K562 treated with DMSO at 1 percent for 48 hours (cell line): ENCODE measurements around the gene PSMD8. TPM values are rescaled to one million over a fixed set of nuclear protein-coding genes. Genes with fewer than 3 reads are reported as not detected.

Experiments
- total RNA-seq: library from RNA; unstranded; fragments of 300-600 nt; gene quantifications from 2 replicates; pipeline ENCODE4 v1.2.3, GENCODE V29; 2022; ENCODE audit warnings: low replicate concordance; ENCODE audit errors: extremely low read depth

The PSMD8 gene
- not detected in 2 replicates for total RNA-seq

DNA sequence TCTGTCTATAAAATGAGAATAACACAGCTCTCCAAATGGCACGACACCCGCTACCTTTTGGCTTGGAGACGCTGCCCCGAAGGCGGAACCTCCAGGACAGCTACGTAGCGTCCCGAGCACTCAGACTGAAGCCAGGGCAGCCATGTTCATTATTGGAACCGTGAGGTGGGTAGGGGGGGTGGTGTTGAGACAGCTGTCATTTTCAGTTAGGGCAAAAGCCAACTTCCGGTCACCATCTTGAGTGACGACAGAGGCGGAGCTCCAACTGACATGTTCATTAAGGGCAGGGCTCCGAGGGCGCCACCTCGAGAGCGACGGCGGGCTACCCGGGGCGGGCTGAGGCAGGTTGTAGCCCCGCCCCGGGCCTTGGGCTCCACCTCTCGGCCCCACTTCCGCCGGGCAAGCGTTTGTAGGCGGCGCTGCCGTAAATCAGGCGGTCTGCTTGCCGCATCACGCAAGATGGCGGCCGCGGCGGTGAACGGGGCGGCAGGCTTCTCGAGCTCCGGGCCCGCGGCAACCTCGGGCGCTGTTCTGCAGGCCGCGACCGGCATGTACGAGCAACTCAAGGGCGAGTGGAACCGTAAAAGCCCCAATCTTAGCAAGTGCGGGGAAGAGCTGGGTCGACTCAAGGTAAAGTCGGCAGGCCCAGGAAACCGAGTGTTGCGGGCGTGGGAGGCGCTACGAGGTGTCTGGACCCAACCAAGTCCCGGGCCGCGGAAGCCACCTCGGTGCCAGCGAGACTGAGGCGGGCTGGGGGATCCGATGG lies at the start of gene PSMD8:
Gene PSMD8, plus strand, starts transcription at position 240 of the 766 bp plus-strand sequence. Its CDS starts 31 bp downstream, at position 271.

DNA sequence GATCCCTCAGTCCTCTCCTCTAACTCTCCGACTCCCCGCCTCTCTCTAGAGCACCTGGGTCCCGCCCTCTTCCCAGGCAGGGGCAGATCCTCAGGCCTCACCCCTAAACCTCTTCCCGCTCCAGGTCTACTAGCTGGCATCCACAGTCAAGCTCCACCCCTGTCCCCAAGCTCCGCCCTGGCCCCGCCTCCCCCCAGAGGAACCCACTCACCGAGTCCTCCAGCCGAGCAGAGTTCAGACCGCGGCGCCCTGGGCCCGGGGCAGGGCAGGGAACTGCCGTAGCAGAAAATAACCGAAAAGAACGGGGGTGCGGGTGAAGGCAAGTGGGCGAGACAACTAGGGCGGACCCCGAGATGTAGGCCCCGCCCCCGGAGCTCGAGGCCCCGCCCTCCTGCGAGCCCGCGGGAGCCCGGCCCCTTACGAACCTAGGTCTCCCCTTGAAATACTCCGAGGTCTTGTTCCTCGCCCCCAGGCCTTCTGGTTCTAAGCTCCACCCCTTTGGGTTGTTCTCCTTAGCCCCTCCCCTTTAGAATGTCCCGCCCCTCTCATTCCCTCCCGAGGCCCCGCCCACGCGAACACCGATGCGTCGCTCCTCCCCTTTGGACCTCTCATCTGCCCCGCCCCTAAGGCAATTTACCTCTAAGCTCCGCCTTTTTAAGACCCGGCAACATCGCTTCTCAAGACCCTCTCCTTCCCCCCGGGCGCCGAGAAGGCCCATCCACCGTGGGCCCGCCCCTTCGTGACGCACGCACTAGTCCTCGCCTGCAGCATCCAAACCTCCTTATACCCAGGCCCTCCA lies 13.4 kb downstream of the PSMD8 start, which contains the start of gene GGN:
Gene GGN, minus strand, starts transcription at position 485 of the 799 bp plus-strand sequence. CDS start 773 bp downstream, outside the sequence.

DNA sequence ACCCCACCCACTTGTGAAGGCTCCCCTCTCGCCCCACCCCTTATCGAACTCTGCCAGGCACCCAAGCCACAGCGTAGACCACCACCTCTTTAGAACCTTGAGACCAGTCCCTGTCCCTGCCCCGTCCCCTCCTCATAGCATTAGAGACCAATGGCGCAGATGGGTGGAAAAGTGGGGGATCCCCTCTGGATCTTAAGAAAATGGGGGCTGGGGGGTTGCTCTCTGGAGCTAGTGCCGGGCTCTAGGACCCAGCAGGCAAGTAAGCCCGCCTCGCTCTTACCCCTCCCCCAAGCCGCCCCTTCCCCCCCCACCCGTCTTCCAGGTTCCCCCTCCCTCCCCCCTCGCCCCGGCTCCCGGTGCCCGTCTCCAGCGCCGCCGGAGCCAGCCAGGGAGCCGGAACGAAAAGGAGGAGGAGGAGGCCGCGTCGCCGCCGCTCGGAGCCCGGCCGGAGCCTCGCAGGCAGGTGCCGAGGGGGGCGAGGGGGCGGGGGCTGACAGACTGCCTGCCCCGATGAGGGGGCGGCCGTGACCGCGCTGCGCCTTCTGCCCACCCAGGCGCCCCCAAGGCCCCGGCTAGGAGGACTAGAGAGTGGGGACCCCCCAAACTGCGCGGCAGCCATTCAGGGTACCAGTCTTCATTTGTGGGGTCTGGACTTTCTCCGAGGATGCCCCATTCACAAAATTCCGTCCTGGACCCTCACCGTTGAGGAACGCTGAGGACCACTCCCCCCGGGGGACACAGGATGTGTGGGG lies 14.2 kb downstream of the PSMD8 start, which contains the start of gene SPRED3:
Gene SPRED3, plus strand, starts transcription at position 349 of the 752 bp plus-strand sequence. CDS start 1,606 bp downstream, outside the sequence.

DNA sequence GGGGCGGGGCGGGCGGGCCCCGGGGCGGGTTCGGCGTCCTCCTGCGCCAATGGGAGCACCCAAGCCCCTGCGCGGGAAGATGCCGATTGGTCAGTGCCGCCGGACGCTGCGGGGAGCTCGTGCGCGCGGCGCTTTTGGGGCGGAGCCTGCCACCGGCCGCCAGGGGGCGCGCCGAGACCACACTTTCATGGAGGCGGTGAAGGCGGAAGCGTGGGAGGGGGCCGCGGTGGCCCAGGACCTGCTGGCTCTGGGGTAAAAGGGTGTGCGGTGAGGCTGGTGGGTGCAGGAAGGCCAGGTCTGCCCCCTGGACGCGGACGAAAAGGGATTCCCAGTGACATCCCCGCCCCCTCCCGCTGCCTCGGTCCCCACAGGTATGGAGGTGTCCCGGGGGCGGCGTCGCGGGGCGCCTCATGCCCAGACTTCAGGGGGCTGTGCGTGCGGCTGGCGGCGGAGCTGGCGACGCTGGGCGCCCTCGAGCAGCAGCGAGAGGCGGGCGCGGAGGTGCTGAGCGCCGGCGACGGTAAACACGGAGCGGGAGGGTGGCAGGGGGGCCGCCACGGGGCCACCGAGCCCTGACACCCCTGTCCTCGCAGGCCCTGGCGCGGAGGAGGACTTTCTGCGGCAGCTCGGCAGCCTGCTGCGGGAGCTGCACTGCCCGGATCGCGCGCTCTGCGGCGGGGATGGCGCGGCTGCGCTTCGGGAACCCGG lies 28.8 kb downstream of the PSMD8 start, which contains the start of gene FAM98C:
Gene FAM98C, plus strand, starts transcription at position 127 of the 708 bp plus-strand sequence. Its CDS starts 61 bp downstream, at position 188.

DNA sequence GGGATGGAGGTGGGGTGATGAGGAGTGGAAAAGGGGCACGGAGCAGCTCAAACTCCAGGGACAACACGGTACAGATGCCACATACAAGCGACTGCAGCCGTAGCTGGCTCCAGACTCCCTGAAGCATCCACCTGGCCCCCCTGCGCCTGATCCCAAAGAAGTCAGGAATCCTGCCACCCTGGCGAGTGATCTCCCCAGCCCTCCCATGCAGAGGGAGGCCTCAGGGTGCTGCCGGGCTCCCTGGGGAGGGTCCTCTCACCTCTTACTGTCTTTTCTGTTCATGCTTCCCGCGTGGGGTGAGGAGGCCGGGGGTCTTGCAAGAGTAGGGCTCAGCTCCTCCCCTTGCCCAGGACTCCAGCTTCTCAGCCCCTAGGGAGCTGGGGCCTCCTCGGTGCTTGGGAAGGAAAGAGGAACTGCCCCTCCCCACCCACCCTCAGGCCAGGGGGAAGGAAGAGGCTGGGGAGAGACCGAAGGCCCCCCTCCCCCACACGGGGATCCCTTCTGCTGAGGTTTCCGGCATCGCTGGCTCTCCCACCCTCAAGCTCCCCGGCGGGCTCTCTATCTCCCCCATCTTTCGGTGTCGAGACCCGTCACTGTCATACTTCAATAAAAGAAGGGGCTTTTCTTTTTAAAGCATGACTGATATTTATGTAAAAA lies 51.6 kb downstream of the PSMD8 start, which contains the start of gene RASGRP4:
Gene RASGRP4, minus strand, starts transcription at position 410 of the 657 bp plus-strand sequence. Its CDS starts 128 bp downstream, at position 282.

DNA sequence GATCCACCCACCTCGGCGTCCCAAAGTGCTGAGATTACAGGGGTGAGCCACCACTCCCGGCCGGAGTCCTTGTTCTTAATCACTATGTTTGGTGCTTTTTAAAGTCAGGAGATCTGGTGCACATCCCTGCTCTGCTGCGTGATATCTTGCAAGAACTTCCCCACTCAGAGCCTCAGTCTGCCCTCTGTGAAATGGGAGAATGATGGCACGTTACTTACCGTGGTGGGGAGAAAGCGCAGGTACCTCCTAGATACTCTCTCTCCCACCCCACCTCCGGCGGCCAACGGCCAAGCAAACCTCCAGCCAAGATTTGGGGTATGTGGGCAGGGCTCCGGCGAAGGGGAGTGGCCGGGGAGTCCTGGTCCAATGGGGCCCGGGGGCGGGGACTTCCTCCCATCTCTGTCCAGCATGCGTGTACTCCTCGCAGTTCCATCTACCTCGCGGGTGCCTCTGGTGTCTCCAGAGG lies 58.9 kb downstream of the PSMD8 start, which contains the start of gene RYR1:
Gene RYR1, plus strand, starts transcription at position 424 of the 466 bp plus-strand sequence. CDS start 139 bp downstream, outside the sequence.

Other genes with a start within 250 kb of the PSMD8 start
- gene DPF1, start 150.3 kb upstream of the PSMD8 start, total RNA-seq = not detected in 2 replicates
- not detected in 2 replicates for gene PPP1R14A, start 118.2 kb upstream of the PSMD8 start, total RNA-seq
- gene SPINT2, start 110.0 kb upstream of the PSMD8 start, total RNA-seq = not detected in 2 replicates
- gene C19orf33, start 70.3 kb upstream of the PSMD8 start, total RNA-seq = not detected in 2 replicates
- not detected in 2 replicates for gene YIF1B, start 58.6 kb upstream of the PSMD8 start, total RNA-seq
- not detected in 2 replicates for gene KCNK6, start 54.7 kb upstream of the PSMD8 start, total RNA-seq
- not detected in 2 replicates for gene CATSPERG, start 38.7 kb upstream of the PSMD8 start, total RNA-seq
- gene GGN, start 13.5 kb downstream of the PSMD8 start, total RNA-seq = not detected in 2 replicates
- gene SPRED3, start 14.1 kb downstream of the PSMD8 start, total RNA-seq = not detected in 2 replicates
- not detected in 2 replicates for gene FAM98C, start 28.5 kb downstream of the PSMD8 start, total RNA-seq
- not detected in 2 replicates for gene RASGRP4, start 51.6 kb downstream of the PSMD8 start, total RNA-seq
- gene RYR1, start 59.1 kb downstream of the PSMD8 start, total RNA-seq = not detected in 2 replicates
- not detected in 2 replicates for gene MAP4K1, start 243.4 kb downstream of the PSMD8 start, total RNA-seq
- gene EIF3K, start 244.6 kb downstream of the PSMD8 start, total RNA-seq = 965 TPM in 1 of 2 replicates, not detected in the other